Measurements from ENCODE around the gene ARFGEF2. TPM values are rescaled to one million over a fixed set of nuclear protein-coding genes. Genes with fewer than 3 reads are reported as not detected.
"Not testable (repeated sequence)": the region's sequence is repeated elsewhere in the genome, so short reads cannot be mapped to it uniquely, and the experiment has no call there.

ARFGEF2 gene
- total RNA-seq, 1 donor from 2014 or later: 16.6 TPM

GRCh38 chr20:48933017-48933766 is 11.7 kb downstream of the ARFGEF2 start:
- Histone ChIP-seq H3K4me1 (no peaks in the 10 kb centered on the region), H3F3A (ENCODE audit: low read depth) (no peaks in the 10 kb centered on the region), H3K79me2 (ENCODE audit: low read depth) (peaks cover 68% of the 10 kb centered on the region), H3K4me2 (no peak overlapping the region), H3K36me3 (no peaks in the 10 kb centered on the region), H3K27me3 (no peaks in the 10 kb centered on the region), H2AFZ (replicated peaks) (no peak overlapping the region), H3K27ac (no peak overlapping the region), H3K4me3 (no peak overlapping the region), H3K9ac (no peak overlapping the region), H3K9me3 (ENCODE audit: low read depth) (no peaks in the 10 kb centered on the region), H4K20me1 (ENCODE audit: low read depth) (peaks cover 17% of the 10 kb centered on the region)
- DNase-seq (ENCODE audit: low spot score): no peak
- Mint-ChIP-seq H3K27ac (no peak overlapping the region), H3K4me3 (no peak overlapping the region), H3K27me3 (ENCODE audit: insufficient read depth, low read depth) (no peaks in the 10 kb centered on the region), H3K9me3 (peaks cover 11% of the 10 kb centered on the region), H3K36me3 (peaks cover 12% of the 10 kb centered on the region), H3K4me1 (peaks cover 3% of the 10 kb centered on the region)
- TF ChIP-seq CTCF (IDR thresholded peaks at IDR 0.05) (no peak), EZH2phosphoT487 (IDR thresholded peaks at IDR 0.05) (no peak), EZH2 (IDR thresholded peaks at IDR 0.05) (no peak)

- peaks cover 12% of the 10 kb centered on the region for H3K36me3 Mint-ChIP-seq
- H3K79me2 ChIP-seq (ENCODE audit: low read depth): peaks cover 64% of the 10 kb centered on the region
- H3K27ac ChIP-seq; H3K9me3 ChIP-seq (ENCODE audit: low read depth); H2AFZ ChIP-seq (replicated peaks); H3K27me3 ChIP-seq; H3K27ac Mint-ChIP-seq; H3K4me2 ChIP-seq; H3K9ac ChIP-seq; H3K4me3 ChIP-seq; H3F3A ChIP-seq (ENCODE audit: low read depth); H3K4me1 Mint-ChIP-seq; H3K27me3 Mint-ChIP-seq (ENCODE audit: insufficient read depth, low read depth); H3K4me1 ChIP-seq; DNase-seq (ENCODE audit: low spot score); H3K36me3 ChIP-seq; H3K4me3 Mint-ChIP-seq: not testable (repeated sequence)
- H3K9me3 Mint-ChIP-seq: peaks cover 11% of the 10 kb centered on the region
- H4K20me1 ChIP-seq (ENCODE audit: low read depth): peaks cover 17% of the 10 kb centered on the region
Measured at GRCh38 chr20:48934273-48934877, 12.9 kb downstream of the ARFGEF2 start.

GRCh38 chr20:48934966-48935365 is 13.5 kb downstream of the ARFGEF2 start:
- H3K27me3 ChIP-seq; H3K4me2 ChIP-seq; DNase-seq (ENCODE audit: low spot score); H3F3A ChIP-seq (ENCODE audit: low read depth); H3K27ac ChIP-seq; H3K9ac ChIP-seq; H3K36me3 ChIP-seq; H3K9me3 ChIP-seq (ENCODE audit: low read depth); H3K4me1 Mint-ChIP-seq; H3K4me1 ChIP-seq; H3K4me3 ChIP-seq; H3K27ac Mint-ChIP-seq; H3K4me3 Mint-ChIP-seq; H3K27me3 Mint-ChIP-seq (ENCODE audit: insufficient read depth, low read depth); H2AFZ ChIP-seq (replicated peaks): not testable (repeated sequence)
- Histone ChIP-seq H4K20me1 (ENCODE audit: low read depth) (peaks cover 20% of the 10 kb centered on the region), H3K79me2 (ENCODE audit: low read depth) (peaks cover 64% of the 10 kb centered on the region)
- Mint-ChIP-seq H3K9me3 (peaks cover 11% of the 10 kb centered on the region), H3K36me3 (peaks cover 12% of the 10 kb centered on the region)

GRCh38 chr20:48936178-48936577 is 14.7 kb downstream of the ARFGEF2 start:
- H3K27ac Mint-ChIP-seq; DNase-seq (ENCODE audit: low spot score); H3K9me3 ChIP-seq (ENCODE audit: low read depth); H3K9ac ChIP-seq; H3K4me2 ChIP-seq; H3K4me3 Mint-ChIP-seq; H3K4me1 Mint-ChIP-seq; H3K27me3 Mint-ChIP-seq (ENCODE audit: insufficient read depth, low read depth); H3K36me3 ChIP-seq; H3K27me3 ChIP-seq; H3F3A ChIP-seq (ENCODE audit: low read depth); H2AFZ ChIP-seq (replicated peaks); H3K27ac ChIP-seq; H3K4me1 ChIP-seq; H3K4me3 ChIP-seq: not testable (repeated sequence)
- Histone ChIP-seq H4K20me1 (ENCODE audit: low read depth) (peaks cover 16% of the 10 kb centered on the region), H3K79me2 (ENCODE audit: low read depth) (peaks cover 62% of the 10 kb centered on the region)
- peaks cover 11% of the 10 kb centered on the region for H3K9me3 Mint-ChIP-seq
- peaks cover 14% of the 10 kb centered on the region for H3K36me3 Mint-ChIP-seq

Measured in neural progenitor cell (in vitro differentiated cells).